ENCODE results near the gene SATB2.

DNA sequence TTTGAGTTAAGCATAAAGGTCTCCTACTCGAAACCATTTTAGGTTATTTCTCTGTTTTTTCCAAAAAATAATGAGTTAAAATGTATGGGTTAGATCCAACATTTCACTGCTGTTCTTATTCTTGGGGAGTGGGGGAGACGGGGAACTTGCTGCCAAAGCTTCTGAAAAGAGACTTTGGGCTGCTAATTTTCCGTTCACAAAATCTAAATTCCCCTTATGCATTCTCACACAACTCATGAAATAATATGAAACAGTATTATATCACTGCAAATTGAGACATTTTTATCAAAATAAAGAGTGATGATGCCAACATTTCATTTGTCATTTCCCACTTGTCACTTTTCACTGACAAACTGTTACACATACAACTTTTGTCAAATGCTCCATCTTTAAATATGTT, 7.8 kb downstream of the SATB2 start:
- TF ChIP-seq, protein P1, sequence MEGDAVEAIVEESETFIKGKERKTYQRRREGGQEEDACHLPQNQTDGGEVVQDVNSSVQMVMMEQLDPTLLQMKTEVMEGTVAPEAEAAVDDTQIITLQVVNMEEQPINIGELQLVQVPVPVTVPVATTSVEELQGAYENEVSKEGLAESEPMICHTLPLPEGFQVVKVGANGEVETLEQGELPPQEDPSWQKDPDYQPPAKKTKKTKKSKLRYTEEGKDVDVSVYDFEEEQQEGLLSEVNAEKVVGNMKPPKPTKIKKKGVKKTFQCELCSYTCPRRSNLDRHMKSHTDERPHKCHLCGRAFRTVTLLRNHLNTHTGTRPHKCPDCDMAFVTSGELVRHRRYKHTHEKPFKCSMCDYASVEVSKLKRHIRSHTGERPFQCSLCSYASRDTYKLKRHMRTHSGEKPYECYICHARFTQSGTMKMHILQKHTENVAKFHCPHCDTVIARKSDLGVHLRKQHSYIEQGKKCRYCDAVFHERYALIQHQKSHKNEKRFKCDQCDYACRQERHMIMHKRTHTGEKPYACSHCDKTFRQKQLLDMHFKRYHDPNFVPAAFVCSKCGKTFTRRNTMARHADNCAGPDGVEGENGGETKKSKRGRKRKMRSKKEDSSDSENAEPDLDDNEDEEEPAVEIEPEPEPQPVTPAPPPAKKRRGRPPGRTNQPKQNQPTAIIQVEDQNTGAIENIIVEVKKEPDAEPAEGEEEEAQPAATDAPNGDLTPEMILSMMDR (IDR thresholded peaks at IDR 0.05; ENCODE audit: low read length) = no peak
- no peak for TF ChIP-seq EZH2 (IDR thresholded peaks at IDR 0.05; ENCODE audit: borderline replicate concordance, low read length)

All from OCI-LY1 (cell line).